HG02884 (cell line): ENCODE measurements around the gene DLL4.
"Not testable (repeated sequence)": the region's sequence is repeated elsewhere in the genome, so short reads cannot be mapped to it uniquely, and the experiment has no call there.

ENCODE experiments used
- ATAC-seq: cut with Tn5 transposase; IDR thresholded peaks from one replicate; pipeline ENCODE4 v1.9.1; 2021; ENCODE audit warnings: mild to moderate bottlenecking, moderate library complexity; ENCODE audit not compliant: unreplicated experiment

Gene DLL4

GRCh38 chr15:40941528-40942336 is 12.6 kb downstream of the DLL4 start:
- ATAC-seq = peak; percentile 51

- ATAC-seq = peak; percentile 10
Measured at GRCh38 chr15:40942337-40942854, 13.3 kb downstream of the DLL4 start.

- no peak for ATAC-seq
Measured at GRCh38 chr15:40942878-40943277, 13.7 kb downstream of the DLL4 start.

DNA sequence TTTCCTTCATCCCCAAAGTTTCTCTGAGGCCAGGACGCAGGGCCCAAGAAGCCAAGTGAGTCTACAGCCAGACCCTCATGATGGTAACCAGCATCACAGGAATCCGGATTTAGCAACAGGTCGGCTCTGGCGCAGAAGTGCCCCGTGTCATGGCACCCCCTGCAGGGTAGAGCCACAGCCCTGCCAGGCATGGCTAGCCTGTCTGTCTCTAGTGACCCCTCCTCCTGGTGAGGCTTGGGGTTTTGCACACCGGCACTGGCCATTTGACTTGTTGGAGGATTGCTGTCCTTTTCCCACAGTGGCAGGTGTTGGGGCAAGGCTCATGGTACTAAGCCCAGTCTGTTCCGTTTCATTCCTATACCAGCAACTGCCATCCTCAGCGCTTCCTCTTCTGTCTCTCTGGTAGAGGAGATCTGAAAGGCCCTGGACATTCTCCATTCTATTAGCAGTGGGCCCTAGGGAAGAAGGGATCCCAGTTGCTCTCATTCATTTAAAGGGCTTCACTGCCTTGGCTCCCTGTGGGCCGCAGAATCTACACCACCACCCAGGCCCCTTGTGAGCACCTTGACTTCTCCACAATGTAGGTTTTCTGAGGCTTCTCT is 14.7 kb downstream of the DLL4 start:
- ATAC-seq = no peak

- ATAC-seq = no peak
Measured at GRCh38 chr15:40944510-40945296, 15.6 kb downstream of the DLL4 start.

- ATAC-seq = no peak
Measured at GRCh38 chr15:40948706-40949473, 19.8 kb downstream of the DLL4 start.

DNA sequence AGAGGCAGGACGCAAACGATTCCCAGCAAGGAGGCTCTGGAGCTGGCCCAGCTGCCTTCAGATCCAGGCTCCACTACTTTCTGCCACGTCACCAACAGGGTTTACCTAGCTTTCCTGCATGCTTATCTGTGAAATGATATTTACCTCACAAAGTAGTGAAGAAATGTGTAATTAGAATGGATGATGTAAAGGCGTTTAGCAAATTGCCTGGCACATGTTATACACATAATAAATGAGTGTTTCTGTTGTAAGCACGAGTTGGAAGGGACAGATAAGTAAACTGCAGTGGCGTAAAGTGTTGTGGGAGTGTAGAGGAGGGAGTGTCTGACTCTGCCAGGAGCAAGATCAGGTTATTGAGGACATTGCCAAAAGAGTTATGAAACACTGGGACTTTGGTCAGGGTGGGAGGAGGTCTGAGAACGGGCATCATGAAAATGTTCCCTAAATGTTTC is 20.6 kb downstream of the DLL4 start:
- no peak for ATAC-seq

DNA sequence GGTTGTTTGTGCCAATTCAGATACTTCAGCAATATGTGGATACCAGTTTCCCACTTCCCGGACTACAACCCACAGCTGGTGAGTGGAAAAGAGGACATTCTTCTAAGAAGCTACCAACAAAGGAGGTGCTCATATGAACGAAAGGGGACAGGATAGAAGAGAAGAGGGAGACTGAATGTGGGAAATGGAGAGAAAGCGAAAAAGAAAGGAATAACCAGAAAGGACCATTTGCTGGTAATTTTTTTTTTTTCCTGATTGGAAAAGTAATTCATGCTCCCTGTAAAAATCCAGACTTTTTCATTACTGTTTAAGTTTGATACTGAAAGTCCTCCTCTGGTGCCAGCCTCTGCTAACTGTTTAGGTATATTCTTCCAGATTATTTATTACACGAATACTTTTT is 22.6 kb downstream of the DLL4 start:
- ATAC-seq = no peak

DNA sequence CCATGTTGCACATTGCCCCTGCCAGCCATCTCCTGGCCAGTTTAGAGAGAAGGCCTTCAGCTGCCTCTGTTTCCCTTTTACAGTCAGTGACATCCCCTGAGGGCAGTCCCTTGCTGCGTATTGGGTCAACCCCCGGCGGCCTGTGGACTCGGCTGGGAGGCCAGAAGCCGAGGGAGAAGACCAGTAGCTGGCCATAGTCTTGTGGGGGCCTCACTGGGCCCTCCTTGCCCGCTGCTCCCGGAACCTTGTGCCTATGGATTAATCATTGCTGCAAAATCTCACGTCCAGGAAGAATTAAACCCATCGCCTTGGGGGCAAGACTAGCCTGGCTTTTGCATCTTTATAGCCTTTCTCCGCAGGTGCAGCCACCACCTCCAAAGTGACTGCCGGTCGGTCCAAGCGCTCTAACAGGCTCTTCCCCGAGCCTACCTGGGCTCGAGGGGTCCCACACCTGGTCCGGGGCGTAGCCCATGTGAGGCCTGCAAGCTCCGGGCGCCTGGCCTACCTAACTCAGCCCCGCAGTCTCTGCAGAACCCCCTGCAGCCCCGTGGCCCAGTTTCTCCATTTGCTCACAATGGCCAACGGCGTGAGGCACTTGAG is 23.3 kb downstream of the DLL4 start:
- ATAC-seq = peak; percentile 10

DNA sequence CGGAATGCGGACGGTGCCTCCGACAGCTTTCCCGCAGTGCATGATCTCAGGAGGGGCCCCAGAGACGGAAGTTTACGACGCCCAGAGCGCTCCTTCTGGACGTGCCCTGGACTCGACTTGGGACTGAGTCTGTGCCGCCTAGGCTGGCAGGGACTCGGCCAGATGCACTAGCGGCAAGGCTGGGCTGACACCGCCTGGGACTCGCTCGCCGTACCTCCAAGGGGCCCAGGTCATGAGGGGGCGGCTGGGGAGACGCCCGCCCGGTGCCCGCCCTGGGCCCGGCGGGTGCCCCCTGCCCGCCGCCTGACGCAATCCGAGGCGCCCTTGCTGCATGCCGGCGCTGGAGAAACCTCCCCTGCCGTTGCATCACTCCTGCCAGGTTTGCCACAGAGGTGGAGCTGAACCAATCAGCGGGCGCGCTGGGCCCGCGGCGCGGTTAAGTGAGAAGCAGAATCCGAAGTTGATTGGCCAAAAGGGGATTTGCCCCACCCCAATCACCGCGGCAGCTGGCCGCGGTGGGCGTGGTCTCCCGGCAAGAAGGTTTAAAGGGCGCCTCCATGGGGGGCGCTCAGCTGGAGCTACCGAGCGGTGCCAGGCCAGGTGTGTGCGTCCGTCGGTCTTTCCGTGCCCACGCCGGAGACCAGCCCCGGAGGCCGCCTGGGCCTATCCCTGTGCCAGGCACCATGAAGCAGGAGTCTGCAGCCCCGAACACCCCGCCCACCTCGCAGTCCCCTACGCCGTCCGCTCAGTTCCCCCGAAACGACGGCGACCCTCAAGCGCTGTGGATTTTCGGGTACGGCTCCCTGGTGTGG is 24.0 kb downstream of the DLL4 start, which contains the start of gene CHAC1:
TSS of gene CHAC1 (plus strand) at position 571 of the 812 bp plus-strand sequence. CDS start at position 684, 113 bp downstream.
- ATAC-seq = peak; percentile 92

- no peak for ATAC-seq
Measured at GRCh38 chr15:40953713-40954074, 24.6 kb downstream of the DLL4 start.

GRCh38 chr15:40954158-40954848 is 25.2 kb downstream of the DLL4 start:
- ATAC-seq = not testable (repeated sequence)

DNA sequence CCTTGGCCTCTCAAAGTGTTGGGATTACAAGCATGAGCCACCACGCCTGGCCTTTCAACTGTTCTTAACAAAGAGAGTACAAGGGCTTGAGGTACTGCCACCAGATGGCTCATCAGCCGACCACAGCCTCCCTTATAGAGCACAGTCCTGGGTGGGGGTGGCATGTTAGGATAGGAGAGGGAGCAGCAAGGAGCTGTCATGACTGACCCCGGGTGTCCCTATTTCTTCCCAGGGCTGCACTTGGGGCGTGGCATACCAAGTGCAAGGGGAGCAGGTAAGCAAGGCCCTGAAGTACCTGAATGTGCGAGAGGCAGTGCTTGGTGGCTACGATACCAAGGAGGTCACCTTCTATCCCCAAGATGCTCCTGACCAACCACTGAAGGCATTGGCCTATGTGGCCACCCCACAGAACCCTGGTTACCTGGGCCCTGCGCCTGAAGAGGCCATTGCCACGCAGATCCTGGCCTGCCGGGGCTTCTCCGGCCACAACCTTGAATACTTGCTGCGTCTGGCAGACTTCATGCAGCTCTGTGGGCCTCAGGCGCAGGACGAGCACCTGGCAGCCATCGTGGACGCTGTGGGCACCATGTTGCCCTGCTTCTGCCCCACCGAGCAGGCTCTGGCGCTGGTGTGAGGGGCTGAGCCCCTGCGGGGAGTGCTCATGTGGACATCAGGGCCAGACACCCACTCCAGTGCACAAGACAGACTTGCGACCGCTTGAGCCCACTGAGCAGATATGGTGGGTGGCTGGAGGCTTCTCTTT is 26.2 kb downstream of the DLL4 start:
- ATAC-seq = no peak

GRCh38 chr15:40955930-40956540 is 26.9 kb downstream of the DLL4 start:
- ATAC-seq = no peak

GRCh38 chr15:40956541-40956982 is 27.4 kb downstream of the DLL4 start:
- no peak for ATAC-seq

GRCh38 chr15:40957041-40957555 is 28.0 kb downstream of the DLL4 start:
- no peak for ATAC-seq

GRCh38 chr15:40957581-40958051 is 28.5 kb downstream of the DLL4 start:
- no peak for ATAC-seq
